ENCODE measurements around the gene OR2W3.
A peak's percentile ranks its signal among the peaks of the same experiment; 100 is the strongest.

- no peak for TF ChIP-seq CTCF (IDR thresholded peaks at IDR 0.05 in 8 of 11, conservative IDR thresholded peaks at IDR 0.05 in 3 of 11)
- peak in 2 of 3 donors; percentile 32 to 58 for TF ChIP-seq POLR2AphosphoS5 (IDR thresholded peaks at IDR 0.05)
- TF ChIP-seq POLR2A (IDR thresholded peaks at IDR 0.05), result no peak
Measured at GRCh38 chr1:247924868-247925267, 29.5 kb downstream of the OR2W3 start, which contains the start of gene OR2AJ1.

Measured in spleen (tissue), 7 donors.